GM18499 (cell line): Measurements from ENCODE around the gene THADA.
"Not testable (repeated sequence)": the region's sequence is repeated elsewhere in the genome, so short reads cannot be mapped to it uniquely, and the experiment has no call there.

Experiments
- ATAC-seq: cut with Tn5 transposase; IDR thresholded peaks from one replicate; pipeline ENCODE4 v1.9.1; 2021; ENCODE audit warnings: moderate number of reproducible peaks; ENCODE audit not compliant: insufficient read depth, unreplicated experiment

The THADA gene

GRCh38 chr2:43399515-43400264, 196.1 kb downstream of the THADA start:
- ATAC-seq = no peak

- no peak for ATAC-seq
These were observed 196.7 kb downstream of the THADA start for GRCh38 chr2:43399098-43399497.

- ATAC-seq = no peak
These were observed 198.0 kb downstream of the THADA start for GRCh38 chr2:43397821-43398220.

- ATAC-seq = no peak
These were observed 198.4 kb downstream of the THADA start for GRCh38 chr2:43397411-43397810.

- ATAC-seq = not testable (repeated sequence)
These were observed 199.5 kb downstream of the THADA start for GRCh38 chr2:43396344-43396743.

GRCh38 chr2:43393918-43394317, 201.9 kb downstream of the THADA start:
- ATAC-seq = no peak

- no peak for ATAC-seq
These were observed 204.0 kb downstream of the THADA start for GRCh38 chr2:43391878-43392215.

GRCh38 chr2:43391201-43391877, 204.5 kb downstream of the THADA start:
- ATAC-seq = no peak

GRCh38 chr2:43389581-43390466, 206.0 kb downstream of the THADA start:
- ATAC-seq = no peak

GRCh38 chr2:43388371-43388770, 207.5 kb downstream of the THADA start:
- ATAC-seq = no peak

- peak; percentile 75 for ATAC-seq
These were observed 208.5 kb downstream of the THADA start for GRCh38 chr2:43387092-43388062.

- not testable (repeated sequence) for ATAC-seq
These were observed 209.2 kb downstream of the THADA start for GRCh38 chr2:43386679-43387078.

GRCh38 chr2:43384143-43384542, 211.7 kb downstream of the THADA start:
- ATAC-seq = no peak

- ATAC-seq = no peak
These were observed 212.3 kb downstream of the THADA start for GRCh38 chr2:43383533-43383932.

GRCh38 chr2:43379494-43379893, 216.3 kb downstream of the THADA start:
- ATAC-seq = no peak

- no peak for ATAC-seq
These were observed 218.5 kb downstream of the THADA start for GRCh38 chr2:43377327-43377726.

GRCh38 chr2:43376523-43377198, 219.2 kb downstream of the THADA start:
- ATAC-seq = no peak

- ATAC-seq = no peak
These were observed 219.9 kb downstream of the THADA start for GRCh38 chr2:43375746-43376522.
